ENCODE measurements around the gene C1QA. TPM values are rescaled to one million over a fixed set of nuclear protein-coding genes. Genes with fewer than 3 reads are reported as not detected.
A peak's percentile ranks its signal among the peaks of the same experiment; 100 is the strongest.

Gene C1QA
- polyA plus RNA-seq, 2 of the 4 experiments (the other 2 are of a cell fraction) = not detected

- Histone ChIP-seq H3K9me3 (no peaks in the 10 kb centered on the region), H3K4me2 (no peak overlapping the region), H3K27ac (no peak overlapping the region), H3K4me1 (no peaks in the 10 kb centered on the region), H3K4me3 (no peak overlapping the region)
- 73% methylated on average over 2 of the region's 2 CpGs for WGBS (ENCODE audit: missing lambda C conversion rate)
- FAIRE-seq (no peak), ATAC-seq (no peak), DNase-seq (ENCODE audit: low read depth in 1 of 2, low spot score in 1 of 2) (no peak)
- TF ChIP-seq EHMT2 (IDR thresholded peaks at IDR 0.05; ENCODE audit: low read depth) = no peak
- no peak for TF ChIP-seq HOXB5 (CRISPR knock-in tag; IDR thresholded peaks at IDR 0.05)
- ChIA-PET POLR2A (no interaction called here), CTCF (interaction anchor here (2.1 to 2.7 kb wide), 3 partner anchors 13 to 268 kb away, joined by 7 to 14 read pairs (median 12); no protein-coding TSS in a partner anchor)
Measured at GRCh38 chr1:22661880-22662279, 25.5 kb downstream of the C1QA start.

- 65% methylated on average over 4 of the region's 5 CpGs for WGBS (ENCODE audit: missing lambda C conversion rate)
- FAIRE-seq = no peak
- DNase-seq (ENCODE audit: low read depth in 1 of 2, low spot score in 1 of 2) = peak; percentile 24 to 66
- Histone ChIP-seq H3K4me3 (no peak overlapping the region), H3K9me3 (no peaks in the 10 kb centered on the region), H3K4me2 (no peak overlapping the region), H3K4me1 (no peaks in the 10 kb centered on the region), H3K27ac (no peak overlapping the region)
- CTCF ChIA-PET = interaction anchor here (1.0 to 2.7 kb wide), 6 partner anchors 8 to 301 kb away, joined by 3 to 14 read pairs (median 8); no protein-coding TSS in a partner anchor
- ATAC-seq = peak; percentile 5 to 89; a peak in 3 of 6 replicates
- POLR2A ChIA-PET = no interaction called here
- no peak for TF ChIP-seq RARB (CRISPR knock-in tag; IDR thresholded peaks at IDR 0.05)
- TF ChIP-seq EHMT2 (IDR thresholded peaks at IDR 0.05; ENCODE audit: low read depth) = no peak
- TF ChIP-seq SREBF2 (IDR thresholded peaks at IDR 0.05) = no peak
- TF ChIP-seq, protein P1, sequence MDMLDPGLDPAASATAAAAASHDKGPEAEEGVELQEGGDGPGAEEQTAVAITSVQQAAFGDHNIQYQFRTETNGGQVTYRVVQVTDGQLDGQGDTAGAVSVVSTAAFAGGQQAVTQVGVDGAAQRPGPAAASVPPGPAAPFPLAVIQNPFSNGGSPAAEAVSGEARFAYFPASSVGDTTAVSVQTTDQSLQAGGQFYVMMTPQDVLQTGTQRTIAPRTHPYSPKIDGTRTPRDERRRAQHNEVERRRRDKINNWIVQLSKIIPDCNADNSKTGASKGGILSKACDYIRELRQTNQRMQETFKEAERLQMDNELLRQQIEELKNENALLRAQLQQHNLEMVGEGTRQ (IDR thresholded peaks at IDR 0.05) = no peak
- no peak for TF ChIP-seq RNF2 (IDR thresholded peaks at IDR 0.05; ENCODE audit: borderline replicate concordance, low read depth)
- TF ChIP-seq CBX8 (IDR thresholded peaks at IDR 0.05) = no peak
- TF ChIP-seq BHLHE40 (IDR thresholded peaks at IDR 0.05; ENCODE audit: low read depth, low read length) = no peak
- TF ChIP-seq MAZ (IDR thresholded peaks at IDR 0.05; ENCODE audit: borderline replicate concordance, low read depth, low read length) = no peak
Measured at GRCh38 chr1:22662318-22662717, 25.9 kb downstream of the C1QA start.

GRCh38 chr1:22662986-22663408, 26.6 kb downstream of the C1QA start:
- no peak overlapping the region for H3K27ac ChIP-seq
- no peaks in the 10 kb centered on the region for H3K9me3 ChIP-seq
- 10% methylated on average over 2 of the region's 8 CpGs for WGBS (ENCODE audit: missing lambda C conversion rate)
- ATAC-seq (no peak), FAIRE-seq (no peak), DNase-seq (ENCODE audit: low read depth in 1 of 2, low spot score in 1 of 2) (no peak)
- H3K4me2 ChIP-seq = no peak overlapping the region
- no peak overlapping the region for H3K4me3 ChIP-seq
- ChIA-PET CTCF (interaction anchor here (1.0 to 2.7 kb wide), 9 partner anchors 9 to 302 kb away, joined by 3 to 14 read pairs (median 5); no protein-coding TSS in a partner anchor), POLR2A (no interaction called here)
- H3K4me1 ChIP-seq = no peaks in the 10 kb centered on the region
- no peak for TF ChIP-seq SMC3 (IDR thresholded peaks at IDR 0.05)
- TF ChIP-seq MYC (IDR thresholded peaks at IDR 0.05; ENCODE audit: borderline replicate concordance, low read length) = no peak
- TF ChIP-seq ZFP36 (IDR thresholded peaks at IDR 0.05; ENCODE audit: borderline replicate concordance, partially characterized antibody) = no peak
- TF ChIP-seq, protein P2, sequence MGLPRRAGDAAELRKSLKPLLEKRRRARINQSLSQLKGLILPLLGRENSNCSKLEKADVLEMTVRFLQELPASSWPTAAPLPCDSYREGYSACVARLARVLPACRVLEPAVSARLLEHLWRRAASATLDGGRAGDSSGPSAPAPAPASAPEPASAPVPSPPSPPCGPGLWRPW (IDR thresholded peaks at IDR 0.05) = no peak
- no peak for TF ChIP-seq BCL3 (IDR thresholded peaks at IDR 0.05)
- no peak for TF ChIP-seq HOXB5 (CRISPR knock-in tag; IDR thresholded peaks at IDR 0.05)
- TF ChIP-seq PHF8 (IDR thresholded peaks at IDR 0.05; ENCODE audit: borderline replicate concordance, low read depth) = no peak
- no peak for TF ChIP-seq BHLHE40 (IDR thresholded peaks at IDR 0.05; ENCODE audit: low read depth, low read length)
- no peak for TF ChIP-seq RARB (CRISPR knock-in tag; IDR thresholded peaks at IDR 0.05)
- no peak for TF ChIP-seq TFCP2L1 (CRISPR knock-in tag; IDR thresholded peaks at IDR 0.05)
- TF ChIP-seq NPAS2 (CRISPR knock-in tag; IDR thresholded peaks at IDR 0.05; ENCODE audit: borderline replicate concordance) = no peak
- TF ChIP-seq, protein P3, sequence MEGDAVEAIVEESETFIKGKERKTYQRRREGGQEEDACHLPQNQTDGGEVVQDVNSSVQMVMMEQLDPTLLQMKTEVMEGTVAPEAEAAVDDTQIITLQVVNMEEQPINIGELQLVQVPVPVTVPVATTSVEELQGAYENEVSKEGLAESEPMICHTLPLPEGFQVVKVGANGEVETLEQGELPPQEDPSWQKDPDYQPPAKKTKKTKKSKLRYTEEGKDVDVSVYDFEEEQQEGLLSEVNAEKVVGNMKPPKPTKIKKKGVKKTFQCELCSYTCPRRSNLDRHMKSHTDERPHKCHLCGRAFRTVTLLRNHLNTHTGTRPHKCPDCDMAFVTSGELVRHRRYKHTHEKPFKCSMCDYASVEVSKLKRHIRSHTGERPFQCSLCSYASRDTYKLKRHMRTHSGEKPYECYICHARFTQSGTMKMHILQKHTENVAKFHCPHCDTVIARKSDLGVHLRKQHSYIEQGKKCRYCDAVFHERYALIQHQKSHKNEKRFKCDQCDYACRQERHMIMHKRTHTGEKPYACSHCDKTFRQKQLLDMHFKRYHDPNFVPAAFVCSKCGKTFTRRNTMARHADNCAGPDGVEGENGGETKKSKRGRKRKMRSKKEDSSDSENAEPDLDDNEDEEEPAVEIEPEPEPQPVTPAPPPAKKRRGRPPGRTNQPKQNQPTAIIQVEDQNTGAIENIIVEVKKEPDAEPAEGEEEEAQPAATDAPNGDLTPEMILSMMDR (IDR thresholded peaks at IDR 0.05) = no peak
- no peak for TF ChIP-seq EHMT2 (IDR thresholded peaks at IDR 0.05; ENCODE audit: low read depth)
- no peak for TF ChIP-seq HOXA7 (CRISPR knock-in tag; IDR thresholded peaks at IDR 0.05)
- TF ChIP-seq KDM1A (IDR thresholded peaks at IDR 0.05; ENCODE audit: low read depth) = no peak
- no peak for TF ChIP-seq EHF (CRISPR knock-in tag; IDR thresholded peaks at IDR 0.05)
- no peak for TF ChIP-seq NFE2L2 (conservative IDR thresholded peaks at IDR 0.05; ENCODE audit: low read length)
- TF ChIP-seq KDM5A (IDR thresholded peaks at IDR 0.05) = no peak
- TF ChIP-seq NR3C1 (IDR thresholded peaks at IDR 0.05) = no peak
- TF ChIP-seq FOSL2 (IDR thresholded peaks at IDR 0.05) = no peak
- no peak for TF ChIP-seq FOSL2 (CRISPR knock-in tag; IDR thresholded peaks at IDR 0.05)
